GM08714 (cell line): ENCODE measurements around the gene C3AR1.
"Not testable (repeated sequence)": the region's sequence is repeated elsewhere in the genome, so short reads cannot be mapped to it uniquely, and the experiment has no call there.

Source experiments
- H3K4me3 ChIP-seq: fragments of 200-500 bp; sonication (Bioruptor generic); 2 replicates; pipeline ENCODE4 v1.5.1; 2014; ENCODE audit warnings: mild to moderate bottlenecking, low read length, inconsistent platforms
- ZNF274 ChIP-seq: IDR thresholded peaks from 2 replicates; pipeline ENCODE4 v1.6.1; 2012; ENCODE audit warnings: mild to moderate bottlenecking, low read depth, low read length

The C3AR1 gene

GRCh38 chr12:8065991-8066594 lies at the start of gene C3AR1:
Gene C3AR1, minus strand, starts transcription at chr12:8066359. Its CDS starts 6,174 bp downstream, at chr12:8060185.
- no peak for TF ChIP-seq ZNF274
- H3K4me3 ChIP-seq = no peak within 1 kb of the TSS

- H3K4me3 ChIP-seq = not testable (repeated sequence)
Observed at GRCh38 chr12:8113117-8113516, 47.0 kb upstream of the C3AR1 start.

- no peak overlapping the region for H3K4me3 ChIP-seq
- TF ChIP-seq ZNF274 = no peak
Observed at GRCh38 chr12:8108808-8109398, 42.7 kb upstream of the C3AR1 start.

- TF ChIP-seq ZNF274 = no peak
- no peak overlapping the region for H3K4me3 ChIP-seq
Observed at GRCh38 chr12:8099235-8099634, 33.1 kb upstream of the C3AR1 start.

GRCh38 chr12:8096281-8096915 lies 30.2 kb upstream of the C3AR1 start:
- TF ChIP-seq ZNF274 = no peak
- H3K4me3 ChIP-seq = no peak overlapping the region

GRCh38 chr12:8093291-8093690 lies 27.1 kb upstream of the C3AR1 start:
- TF ChIP-seq ZNF274 = no peak
- no peak overlapping the region for H3K4me3 ChIP-seq

- no peak overlapping the region for H3K4me3 ChIP-seq
- TF ChIP-seq ZNF274 = no peak
Observed at GRCh38 chr12:8089716-8090115, 23.6 kb upstream of the C3AR1 start.

GRCh38 chr12:8089277-8089676 lies 23.1 kb upstream of the C3AR1 start:
- H3K4me3 ChIP-seq = not testable (repeated sequence)

GRCh38 chr12:8088574-8088973 lies 22.4 kb upstream of the C3AR1 start:
- TF ChIP-seq ZNF274 = no peak
- H3K4me3 ChIP-seq = peak overlapping the region; percentile 26; the same call in 1 of the 2 replicates

- TF ChIP-seq ZNF274 = no peak
- peak overlapping the region; percentile 37; the same call in 1 of the 2 replicates for H3K4me3 ChIP-seq
Observed at GRCh38 chr12:8087666-8088065, 21.5 kb upstream of the C3AR1 start.

- not testable (repeated sequence) for H3K4me3 ChIP-seq
Observed at GRCh38 chr12:8084351-8084750, 18.2 kb upstream of the C3AR1 start.

GRCh38 chr12:8082808-8083100 lies 16.6 kb upstream of the C3AR1 start:
- H3K4me3 ChIP-seq = peak overlapping the region; percentile 96
- no peak for TF ChIP-seq ZNF274

- TF ChIP-seq ZNF274 = no peak
- H3K4me3 ChIP-seq = peak overlapping the region; percentile 96
Observed at GRCh38 chr12:8081251-8081920, 15.2 kb upstream of the C3AR1 start.

- no peak for TF ChIP-seq ZNF274
- H3K4me3 ChIP-seq = no peak overlapping the region
Observed at GRCh38 chr12:8080120-8080519, 14.0 kb upstream of the C3AR1 start.

GRCh38 chr12:8078916-8079315 lies 12.8 kb upstream of the C3AR1 start:
- no peak for TF ChIP-seq ZNF274
- H3K4me3 ChIP-seq = no peak overlapping the region
